Activated T-helper 1 cell treated with Interleukin-2 at 50 U/mL for 16 hours (primary cell): ENCODE data around the gene NTSR2.
"Not testable (repeated sequence)": the region's sequence is repeated elsewhere in the genome, so short reads cannot be mapped to it uniquely, and the experiment has no call there.

Experiments
- DNase-seq: peaks from one replicate; pipeline ENCODE4 v3.0.0-alpha.2; 2020; ENCODE audit warnings: low read depth

NTSR2 gene

DNA sequence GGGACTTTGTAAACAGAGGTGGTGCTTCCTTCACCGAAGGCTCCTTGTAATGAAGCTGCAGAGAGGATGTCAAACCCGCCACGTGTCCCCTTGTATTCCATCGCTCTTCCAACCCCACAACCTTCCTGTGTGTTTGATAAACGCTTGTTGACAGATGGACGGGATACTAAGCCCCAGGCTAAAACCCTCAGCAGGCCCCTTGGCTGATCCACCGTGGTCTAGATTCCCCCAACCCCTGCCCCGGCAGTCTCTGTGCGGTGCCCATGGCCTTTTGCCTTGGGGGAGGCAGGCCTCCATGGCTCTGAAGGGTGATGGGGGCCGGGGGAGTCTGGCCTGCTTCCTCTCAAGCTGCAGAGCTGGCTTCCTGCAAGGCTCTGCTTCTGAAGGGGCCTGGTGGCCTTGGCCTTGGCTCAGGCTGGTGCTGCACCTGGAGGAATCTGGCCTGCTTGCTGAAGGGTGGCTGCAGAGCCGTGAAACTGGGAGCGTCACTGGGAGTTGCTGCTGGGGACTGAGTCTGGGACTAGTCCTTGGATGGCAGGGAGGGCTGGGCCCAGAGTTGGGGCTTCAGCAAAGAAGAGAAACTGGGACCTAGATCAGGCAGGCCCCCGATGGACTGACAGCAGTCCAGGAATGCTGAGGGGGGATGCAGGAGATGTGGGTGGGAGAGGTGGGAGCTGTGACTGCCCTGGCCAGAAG lies 9.6 kb upstream of the NTSR2 start:
- no peak for DNase-seq

DNA sequence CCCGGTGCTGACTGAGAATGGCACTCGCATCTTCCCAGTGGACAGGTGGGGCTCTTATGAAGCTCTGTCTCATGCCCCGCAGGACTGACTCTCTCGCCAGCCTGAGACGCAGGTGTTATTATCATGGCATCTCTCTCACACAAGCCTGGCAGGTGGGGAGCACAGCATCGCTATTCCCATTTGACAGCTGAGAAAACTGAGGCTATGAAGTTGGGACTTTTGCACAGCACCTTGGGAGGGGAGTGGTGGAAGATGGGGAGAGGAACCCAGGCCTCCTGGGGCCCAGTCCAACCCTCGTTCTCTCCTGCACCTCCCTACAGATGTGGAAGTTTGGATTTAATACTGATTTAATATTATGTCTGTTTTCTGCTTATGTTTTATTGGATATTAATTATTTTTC lies 9.0 kb upstream of the NTSR2 start:
- no peak for DNase-seq

DNA sequence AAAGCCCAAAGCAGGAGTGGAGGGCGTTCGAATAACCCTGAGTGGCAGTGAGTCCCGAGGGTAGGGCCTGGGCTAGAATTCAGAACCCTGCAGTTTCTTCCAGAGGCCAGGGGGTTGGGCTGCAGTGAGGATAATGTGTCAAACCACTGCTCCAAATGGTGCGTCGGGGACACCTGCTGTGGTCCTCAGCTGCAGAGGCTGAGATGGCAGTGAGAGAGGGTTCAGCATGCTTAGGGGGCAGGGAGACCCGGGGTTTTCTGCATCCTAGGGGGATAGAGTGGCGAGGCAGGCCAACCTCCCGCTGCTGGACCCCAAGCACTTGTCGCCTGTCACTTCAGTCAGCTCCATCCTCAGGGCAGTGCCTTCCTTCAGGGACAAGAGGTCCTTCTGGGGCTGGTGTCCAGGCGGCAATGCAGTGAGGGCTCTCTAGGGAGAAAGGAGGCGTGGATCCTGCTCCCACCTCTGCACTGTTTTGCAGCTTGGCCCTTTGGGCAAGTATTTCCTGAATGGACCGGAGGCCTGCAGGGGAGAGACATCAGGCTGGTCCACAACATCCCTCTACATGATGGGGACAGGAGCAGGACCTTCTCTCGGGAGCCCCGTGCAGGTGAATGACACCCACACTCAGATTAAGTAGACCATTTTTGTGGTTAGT lies 8.4 kb upstream of the NTSR2 start:
- no peak for DNase-seq

DNA sequence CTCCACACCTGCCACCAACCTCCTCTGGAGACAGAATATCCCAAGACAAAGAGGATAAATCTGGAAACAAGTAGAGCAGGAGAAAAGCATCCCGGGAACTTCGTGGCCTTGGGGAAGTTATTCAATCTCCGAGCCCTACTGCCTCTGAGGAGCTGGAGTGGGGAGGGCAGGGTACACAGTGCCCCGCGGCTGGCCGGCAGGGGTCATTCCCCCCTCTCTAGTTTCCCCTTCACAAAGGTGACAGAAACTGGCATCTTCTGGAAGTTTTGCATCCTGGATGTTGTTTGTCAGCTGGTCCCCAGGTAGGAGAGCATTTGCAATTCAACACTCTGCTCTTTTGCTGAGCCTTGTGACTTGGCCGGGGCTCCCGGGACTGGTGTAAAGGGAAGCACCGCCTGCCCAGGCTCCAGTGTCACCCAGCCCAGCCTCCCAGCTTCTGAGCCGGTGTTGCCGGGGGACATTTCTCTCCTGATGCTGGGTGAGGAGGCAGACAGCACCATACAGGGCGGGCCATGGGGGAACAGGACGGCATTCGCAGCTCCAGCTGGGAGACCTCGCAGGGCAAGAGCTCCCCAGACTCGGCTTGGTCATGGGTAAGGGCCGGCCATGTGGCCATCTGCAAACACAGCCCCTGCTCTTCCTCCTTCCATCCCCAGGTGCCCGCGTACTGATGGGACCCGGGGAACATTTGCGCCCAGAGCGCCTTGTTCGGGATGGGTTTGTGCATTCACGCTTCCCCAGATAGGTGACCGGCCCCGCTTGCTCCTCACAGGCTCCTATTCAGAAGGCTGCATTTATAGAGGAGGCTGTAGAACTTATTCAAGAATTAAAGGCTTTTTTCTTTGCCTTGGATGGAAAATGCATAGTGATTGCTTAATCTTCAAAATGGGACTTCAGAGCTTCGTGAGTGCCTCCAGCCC lies 7.4 kb upstream of the NTSR2 start:
- no peak for DNase-seq

DNA sequence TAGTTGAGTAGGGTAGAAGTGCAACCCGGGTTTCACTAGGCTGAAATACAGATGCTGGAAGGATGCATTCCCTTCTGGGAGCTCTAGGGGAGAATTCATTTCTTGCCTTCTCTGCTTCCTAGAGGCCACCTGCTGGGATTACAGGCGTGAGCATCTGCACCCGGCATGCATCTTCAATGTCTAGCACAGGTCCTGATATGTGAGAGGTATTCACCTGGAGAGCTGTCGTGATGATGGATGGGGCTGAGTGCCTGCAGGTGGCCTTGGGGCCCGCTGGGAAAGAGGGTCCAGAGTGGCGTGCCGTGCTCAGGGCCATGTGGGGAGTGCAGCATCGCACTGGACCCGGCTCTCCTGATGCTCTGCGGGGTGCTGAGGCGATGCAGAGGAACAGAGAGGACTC lies 6.6 kb upstream of the NTSR2 start:
- DNase-seq, result no peak

DNA sequence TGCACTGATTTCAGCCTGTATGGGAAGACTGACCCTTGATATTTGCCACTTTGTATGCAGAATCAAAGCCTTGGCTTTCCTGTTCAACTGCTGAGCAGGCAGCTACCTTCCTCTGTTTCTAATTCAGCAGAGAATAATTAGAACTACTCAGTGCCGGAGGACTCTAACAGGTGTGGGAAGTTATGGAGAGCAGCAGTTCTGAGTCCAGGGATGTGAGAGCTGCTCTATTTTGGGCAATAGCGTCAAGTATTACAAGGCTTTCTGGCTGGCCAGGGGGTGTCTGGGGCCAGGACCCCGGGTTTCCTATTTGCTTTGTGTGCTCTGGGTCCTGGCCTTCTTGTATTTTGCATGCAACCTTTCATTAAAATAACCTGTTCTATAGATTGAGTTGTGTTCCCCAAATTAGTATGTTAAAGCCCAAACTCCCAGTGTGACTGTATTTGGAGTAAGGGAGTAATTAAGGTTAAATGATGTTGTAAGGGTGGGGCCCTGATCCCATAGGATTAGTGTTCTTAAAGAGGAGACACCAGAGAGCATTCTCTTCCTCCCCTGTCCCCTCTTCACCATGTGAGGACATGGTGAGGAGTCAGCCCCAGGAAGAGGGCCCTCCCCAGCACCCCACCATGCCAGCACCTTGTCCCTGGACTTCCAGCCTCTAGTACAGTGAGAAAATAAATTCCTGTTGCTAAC lies 5.6 kb upstream of the NTSR2 start:
- DNase-seq, result no peak

DNA sequence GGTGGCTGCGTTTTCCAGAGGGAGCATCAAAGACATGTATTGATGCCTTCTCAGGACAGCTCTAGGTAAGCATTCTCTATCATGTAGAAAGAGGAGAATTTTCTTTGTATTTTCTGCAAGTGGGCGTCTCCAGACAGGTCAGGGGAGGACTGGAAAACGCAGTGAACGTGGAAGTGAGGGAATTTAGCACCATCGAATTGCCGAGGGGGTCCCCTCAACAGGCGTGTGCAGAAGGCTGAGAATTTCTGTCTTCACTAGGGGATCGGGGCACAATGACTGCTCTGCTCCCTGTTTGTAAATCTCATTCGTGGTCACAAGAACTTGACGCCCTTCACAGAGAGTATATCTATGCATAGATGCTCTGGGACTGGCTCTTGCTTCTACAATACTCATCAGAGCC lies 5.0 kb upstream of the NTSR2 start:
- no peak for DNase-seq

DNA sequence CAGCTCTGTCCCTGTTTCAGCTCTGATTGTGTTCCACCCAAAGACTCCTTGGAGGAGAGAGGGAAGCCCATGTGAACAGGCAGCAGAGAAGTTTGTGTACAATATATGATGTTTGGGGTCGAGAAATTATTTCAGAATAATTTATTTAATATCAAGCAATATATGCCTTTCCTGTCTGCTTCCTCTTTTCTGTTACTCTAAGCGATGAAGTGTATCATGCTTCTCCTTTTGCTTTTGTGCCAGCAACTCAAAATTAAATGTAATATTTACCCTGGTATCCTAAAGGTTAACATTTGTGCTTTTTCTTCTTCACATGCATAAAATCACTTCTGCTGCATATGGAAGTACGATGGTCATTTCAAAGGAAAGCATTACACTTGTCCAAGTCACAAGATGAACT lies 2.4 kb upstream of the NTSR2 start:
- DNase-seq, result no peak

DNA sequence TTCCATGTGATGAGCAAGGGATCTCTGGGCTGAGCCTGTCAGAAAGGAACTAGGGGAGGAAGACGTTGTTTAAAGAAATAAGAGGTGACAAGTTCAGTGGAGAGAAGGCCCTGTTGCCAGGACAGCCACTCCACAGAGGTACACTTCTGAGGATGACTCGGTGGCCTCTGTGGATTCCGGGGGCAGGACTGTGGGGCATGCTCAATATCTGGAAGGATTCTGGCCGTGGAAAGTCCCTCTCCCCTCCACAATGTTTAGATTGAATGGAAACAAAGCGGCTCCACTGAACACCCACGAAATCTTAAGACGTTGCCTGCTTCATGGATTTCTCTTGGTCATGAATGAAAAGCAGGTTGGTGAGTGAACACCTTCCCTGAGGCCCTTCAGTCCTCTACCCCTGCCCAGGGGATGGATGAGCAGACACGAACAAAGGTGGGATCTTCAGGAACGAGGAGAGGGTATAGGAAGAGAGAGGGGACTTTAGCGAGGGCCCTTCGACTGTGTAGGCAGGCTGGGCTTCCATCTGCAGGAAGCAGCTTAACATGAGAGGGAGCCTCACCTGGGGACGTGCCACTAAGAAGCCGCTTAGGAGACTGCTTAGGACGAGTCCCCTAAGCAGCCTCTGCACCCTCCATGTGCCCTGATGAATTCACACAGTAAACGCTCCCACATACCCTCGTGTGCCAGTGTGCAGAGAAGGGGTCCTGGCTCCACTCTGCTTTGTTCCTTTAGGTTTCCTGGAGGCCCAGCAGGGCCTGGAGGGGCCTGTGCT lies 1.9 kb downstream of the NTSR2 start:
- no peak for DNase-seq

DNA sequence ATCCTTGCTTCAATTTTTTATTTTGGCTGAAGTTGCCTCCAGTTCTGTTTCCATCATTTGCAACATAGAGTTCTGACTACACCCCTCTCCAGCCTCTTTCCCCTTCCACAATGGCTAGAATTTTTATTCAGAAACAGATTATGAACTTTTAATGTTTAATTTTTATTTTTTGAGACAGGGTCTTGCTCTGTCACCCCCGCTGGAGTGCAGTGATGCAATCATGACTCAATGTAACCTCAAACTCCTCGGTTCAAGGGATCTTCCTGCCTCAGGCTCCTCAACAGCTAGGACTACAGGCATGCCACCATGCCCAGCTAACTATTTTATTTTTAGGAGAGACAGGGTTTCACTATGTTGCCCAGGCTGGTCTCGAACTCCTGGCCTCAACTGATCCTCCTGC lies 2.8 kb downstream of the NTSR2 start:
- DNase-seq, result no peak

DNA sequence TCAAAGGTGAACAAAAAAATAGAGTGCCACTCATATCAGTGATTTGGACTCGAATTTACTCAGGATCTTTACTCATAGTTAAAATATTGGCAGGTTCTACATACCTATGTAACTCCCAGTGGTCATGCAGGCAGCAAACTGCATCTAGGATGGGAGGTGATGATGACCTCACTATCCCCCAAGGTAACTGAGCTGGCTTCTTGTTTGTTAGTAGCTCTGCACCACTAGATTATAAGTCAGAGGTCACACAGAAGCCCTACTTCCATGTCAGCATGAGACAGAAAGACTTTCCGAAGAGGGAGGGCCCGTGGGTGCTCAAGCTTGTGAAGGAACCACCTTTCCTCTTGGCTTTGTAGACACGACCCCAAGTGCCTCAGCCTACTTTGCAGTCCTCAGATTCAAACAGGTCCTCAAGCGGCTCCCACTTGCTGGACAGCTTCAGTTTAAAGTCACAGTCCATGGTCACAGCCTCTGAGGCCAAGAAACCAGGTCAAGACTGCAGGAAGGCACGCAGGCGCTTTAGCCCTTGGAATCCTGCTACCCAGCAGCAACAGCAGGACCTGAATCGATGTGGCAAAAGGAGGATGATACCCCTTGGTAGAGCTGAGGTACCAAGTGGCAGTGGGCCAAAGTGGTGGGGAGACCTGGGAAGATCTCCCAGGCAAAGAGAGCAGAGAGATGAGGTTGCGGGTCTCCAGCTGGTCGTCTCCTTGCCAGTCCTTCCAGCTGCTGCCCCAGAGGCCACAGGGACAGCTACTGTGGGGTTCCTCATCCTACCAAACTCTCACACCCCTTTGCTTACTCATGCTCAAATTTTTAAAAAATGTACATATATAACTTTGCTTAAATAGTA lies 4.3 kb downstream of the NTSR2 start:
- DNase-seq, result no peak

DNA sequence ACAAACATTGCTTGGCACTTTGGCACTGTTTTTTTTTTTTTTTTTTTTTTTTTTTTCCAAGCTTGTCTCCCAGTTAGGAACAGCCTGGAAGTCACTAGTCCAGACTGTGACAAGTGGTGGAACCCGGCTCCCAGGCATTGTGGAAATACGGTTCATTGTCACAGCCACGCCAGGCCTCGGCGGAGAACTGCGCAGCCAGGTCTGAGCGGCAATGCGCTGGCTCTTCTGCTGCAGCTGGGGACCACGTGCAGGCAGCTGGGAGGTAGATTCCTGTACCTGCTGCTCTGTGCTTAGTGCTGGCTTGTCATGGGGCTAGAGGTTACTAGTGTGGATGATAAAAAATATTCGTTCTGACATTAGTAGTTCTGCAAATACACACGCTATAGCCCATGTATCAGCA lies 5.0 kb downstream of the NTSR2 start:
- DNase-seq, result no peak

DNA sequence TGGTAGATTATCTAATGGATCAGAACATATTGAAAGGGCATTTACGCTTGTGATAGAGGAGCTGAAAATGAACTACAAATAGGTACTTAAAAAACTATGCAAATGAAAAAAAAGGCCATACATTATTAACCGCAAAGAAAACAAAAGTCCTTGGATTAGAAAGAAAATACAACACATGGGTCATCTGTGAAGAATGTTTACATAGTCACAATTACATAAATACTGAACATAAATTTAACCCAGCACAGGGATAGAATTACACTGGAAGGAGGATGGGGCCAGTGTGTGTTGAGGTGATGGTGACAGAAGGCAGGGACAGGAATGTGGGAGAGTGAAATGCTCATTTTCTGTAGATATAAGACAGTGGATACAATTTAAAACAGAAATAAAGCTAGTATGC lies 6.6 kb downstream of the NTSR2 start:
- DNase-seq, result no peak

DNA sequence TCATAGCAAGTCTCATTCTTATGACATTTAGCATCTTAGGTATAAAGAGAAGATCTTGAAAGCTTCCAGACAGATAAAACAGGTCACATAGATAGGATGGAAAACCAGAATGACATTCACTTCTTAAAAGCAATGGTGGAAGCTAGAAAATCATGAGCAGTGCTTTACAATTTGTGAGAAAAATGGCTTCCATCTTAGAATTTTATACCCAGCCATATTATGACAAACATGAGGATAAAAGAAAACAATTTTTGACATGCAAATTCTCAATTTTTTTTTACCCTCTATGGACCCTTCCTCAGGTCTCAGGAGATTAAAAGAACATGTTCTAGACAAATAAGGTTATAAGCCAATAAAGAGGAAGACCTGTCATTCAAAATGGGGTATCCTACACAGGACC lies 7.1 kb downstream of the NTSR2 start:
- DNase-seq, result no peak

DNA sequence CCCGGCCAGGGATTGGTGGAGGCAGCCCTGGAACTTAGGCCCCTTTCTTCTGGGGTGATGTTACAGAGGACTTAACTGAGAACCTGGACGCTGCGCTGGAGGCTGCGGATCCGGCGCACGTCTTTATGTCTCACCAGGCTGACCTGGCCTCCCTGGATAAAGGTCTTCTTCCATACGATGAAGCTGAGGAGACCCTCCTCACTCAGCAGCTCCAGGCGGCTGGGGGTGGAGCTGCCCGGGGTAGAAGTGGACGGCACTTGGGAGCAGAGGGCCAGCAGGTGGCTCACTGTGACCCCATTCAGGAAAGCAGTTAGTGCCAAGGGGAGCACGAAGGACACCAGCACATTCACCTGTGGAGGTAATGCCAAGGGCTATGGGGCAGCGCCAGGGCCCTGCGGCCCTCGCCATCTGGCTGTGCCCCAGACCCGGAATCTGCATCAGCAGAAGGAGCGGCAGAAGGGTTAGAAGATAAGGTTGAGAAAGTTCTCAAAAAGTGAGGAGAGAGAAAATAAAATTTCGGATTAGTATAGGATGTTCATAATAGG lies 8.0 kb downstream of the NTSR2 start:
- no peak for DNase-seq

DNA sequence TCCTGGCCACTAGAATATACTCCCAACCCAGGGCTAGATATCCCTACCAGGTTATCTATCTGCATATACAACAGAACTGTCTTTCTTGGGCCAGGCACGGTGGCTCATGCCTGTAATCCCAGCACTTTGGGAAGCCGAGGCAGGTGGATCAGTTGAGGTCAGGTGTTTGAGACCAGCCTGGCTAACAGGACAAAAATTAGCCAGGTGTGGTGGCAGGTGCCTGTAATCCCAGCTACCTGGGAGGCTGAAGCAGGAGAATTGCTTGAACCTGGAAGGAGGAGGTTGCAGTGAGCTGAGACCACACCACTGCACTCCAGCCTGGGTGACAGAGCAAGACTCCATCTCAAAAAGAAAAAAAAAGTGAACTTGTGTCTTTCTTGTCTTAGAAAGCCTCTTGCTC lies 9.6 kb downstream of the NTSR2 start:
- not testable (repeated sequence) for DNase-seq

DNA sequence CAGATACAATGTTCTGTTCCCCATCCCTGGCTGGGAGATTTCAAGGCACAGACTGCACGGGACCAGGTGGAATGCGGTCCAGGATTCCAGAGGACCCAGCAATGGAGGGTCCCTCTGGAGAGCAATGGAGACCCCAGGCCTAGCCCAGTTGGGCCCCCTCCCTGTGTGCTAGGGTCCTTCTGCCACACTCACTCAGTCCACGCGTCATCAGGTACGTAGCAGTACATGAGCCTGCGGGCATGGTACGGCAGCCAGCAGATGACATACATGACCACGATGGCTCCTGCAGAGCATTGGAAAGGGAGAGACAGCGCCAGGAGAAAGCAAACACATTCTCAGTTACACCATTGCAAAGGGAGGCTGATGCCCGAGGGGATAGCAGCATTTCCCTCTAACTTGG lies 10.1 kb downstream of the NTSR2 start:
- no peak for DNase-seq

DNA sequence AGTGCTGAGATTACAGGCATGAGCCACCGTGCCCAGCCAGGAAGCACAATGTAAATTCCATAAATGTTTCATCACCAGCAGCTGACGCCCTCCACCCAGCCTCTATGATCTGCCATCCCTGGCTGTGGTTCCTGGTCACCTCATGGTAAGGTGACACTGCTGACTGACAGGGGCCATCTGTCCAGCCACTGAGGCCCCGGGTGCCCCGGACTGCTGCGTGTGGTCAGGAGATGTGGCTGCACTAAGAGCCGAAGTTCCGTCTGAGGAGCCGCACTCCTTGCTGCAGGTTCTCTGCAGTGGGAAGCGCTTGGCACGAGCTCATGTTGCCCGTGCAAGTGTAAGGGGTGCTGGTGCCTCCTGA lies 10.9 kb downstream of the NTSR2 start:
- no peak for DNase-seq

DNA sequence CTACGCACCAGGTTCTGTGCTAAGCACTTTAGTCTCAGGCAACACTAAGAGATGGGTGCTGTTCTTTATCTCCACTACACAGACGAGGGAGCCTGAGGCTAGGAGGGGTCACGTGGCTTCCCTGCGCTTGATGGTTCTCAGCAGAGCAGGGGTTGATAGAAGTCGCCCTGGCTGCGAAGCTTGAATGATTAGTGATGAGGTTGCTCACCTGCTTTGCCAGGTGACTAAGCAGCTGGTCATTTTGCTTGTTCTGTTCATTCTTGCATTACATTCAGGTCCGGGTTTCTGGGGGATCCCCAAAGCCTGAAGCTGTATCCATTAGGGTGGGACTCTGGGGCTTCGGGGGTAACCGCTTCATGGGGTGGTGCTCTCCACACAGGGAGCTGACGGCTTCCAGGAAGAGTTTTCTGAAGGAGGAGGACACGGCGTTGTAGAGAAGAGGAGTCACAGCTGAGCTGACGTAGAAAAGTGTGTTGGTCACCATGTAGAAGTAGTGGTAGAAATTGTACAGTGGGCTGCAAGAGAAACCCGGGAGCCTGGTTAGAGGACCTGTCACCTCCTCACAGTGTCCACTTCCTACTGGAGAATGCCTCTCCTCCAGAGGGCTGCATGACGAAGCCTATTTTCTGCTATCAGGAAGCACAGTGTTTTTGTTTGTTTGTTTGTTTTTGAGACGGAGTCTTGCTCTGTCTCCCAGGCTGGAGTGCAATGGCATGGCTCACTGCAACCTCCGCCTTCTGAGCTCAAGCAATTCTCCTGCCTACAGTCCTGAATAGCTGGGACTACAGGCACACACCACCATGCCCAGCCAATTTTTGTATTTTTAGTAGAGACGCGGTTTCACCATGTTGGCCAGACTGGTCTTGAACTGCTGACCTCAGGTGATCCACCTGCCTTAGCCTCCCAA lies 11.5 kb downstream of the NTSR2 start:
- no peak for DNase-seq
